IMR-90 (cell line): ENCODE results near the gene RASGRP3.
A peak's percentile ranks its signal among the peaks of the same experiment; 100 is the strongest.

Experiments
- CTCF ChIP-seq: conservative IDR thresholded peaks from 2 replicates; pipeline ENCODE4 v1.5.1; 2012; ENCODE audit warnings: mild to moderate bottlenecking, low read depth, low read length, improper control_type of control experiment
- FOS ChIP-seq: fragments of 150-350 bp; IDR thresholded peaks from 2 replicates; pipeline ENCODE4 v1.6.1; 2016; ENCODE audit warnings: low read depth, low read length
- MAFK ChIP-seq: IDR thresholded peaks from 2 replicates; pipeline ENCODE4 v1.6.1; 2012; ENCODE audit warnings: low read depth, low read length, improper control_type of control experiment
- MXI1 ChIP-seq: IDR thresholded peaks from 2 replicates; pipeline ENCODE4 v1.6.1; 2012; ENCODE audit warnings: low read depth, mild to moderate bottlenecking, low read length, moderate library complexity, borderline replicate concordance
- NFE2L2 ChIP-seq: fragments of 150-350 bp; IDR thresholded peaks from 2 replicates; pipeline ENCODE4 v1.6.1; 2016; ENCODE audit warnings: low read depth, mild to moderate bottlenecking, low read length
- POLR2A ChIP-seq: IDR thresholded peaks from 2 replicates; pipeline ENCODE4 v1.6.1; 2012; ENCODE audit warnings: mild to moderate bottlenecking, low read depth, low read length
- RAD21 ChIP-seq: IDR thresholded peaks from 2 replicates; pipeline ENCODE4 v1.6.1; 2012; ENCODE audit warnings: low read length, improper control_type of control experiment
- SMC3 ChIP-seq: fragments of 150-350 bp; IDR thresholded peaks from 2 replicates; pipeline ENCODE4 v1.6.1; 2016; ENCODE audit warnings: low read depth, mild to moderate bottlenecking, antibody characterized with exemption, low read length, moderate library complexity
- USF2 ChIP-seq: fragments of 150-350 bp; IDR thresholded peaks from 2 replicates; pipeline ENCODE4 v1.6.1; 2017; ENCODE audit warnings: mild to moderate bottlenecking, antibody characterized with exemption, low read length, low read depth

DNA sequence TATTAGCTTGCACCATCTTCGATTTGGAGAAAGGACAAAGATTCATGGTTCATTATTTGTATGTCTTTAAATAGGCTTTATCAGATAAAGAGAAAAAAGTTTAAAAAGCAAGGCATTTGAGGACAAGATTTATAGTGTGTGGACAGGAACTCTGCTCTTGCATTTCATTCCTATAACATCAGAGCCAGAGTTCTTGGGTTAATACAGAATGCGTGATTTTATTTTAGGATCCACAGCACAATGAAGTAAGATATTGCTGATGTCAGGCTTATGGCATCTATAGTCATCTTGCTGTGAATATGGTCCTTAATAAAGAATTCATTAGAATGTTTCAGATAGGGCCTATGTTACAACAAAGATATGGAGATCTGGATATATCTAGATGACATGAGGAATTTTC is 19.7 kb downstream of the RASGRP3 start:
- TF ChIP-seq CTCF (no peak), SMC3 (no peak), FOS (no peak), POLR2A (no peak), MXI1 (no peak), USF2 (no peak), MAFK (peak; percentile 83), RAD21 (no peak), NFE2L2 (no peak)
